Measurements from ENCODE around the gene HOXB5.

GRCh38 chr17:48547808-48548522, 45.6 kb downstream of the HOXB5 start:
- TF ChIP-seq CTCF (IDR thresholded peaks at IDR 0.05), result no peak
- no peak for TF ChIP-seq POLR2A (IDR thresholded peaks at IDR 0.05)
- no peak for TF ChIP-seq POLR2AphosphoS5 (IDR thresholded peaks at IDR 0.05)

Measured in upper lobe of left lung (tissue), 4 donors.